ENCODE results near the gene VPS72. TPM values are rescaled to one million over a fixed set of nuclear protein-coding genes. Genes with fewer than 3 reads are reported as not detected.

VPS72 gene
- total RNA-seq, 1 experiment from 2014 or later, result 105 TPM

DNA sequence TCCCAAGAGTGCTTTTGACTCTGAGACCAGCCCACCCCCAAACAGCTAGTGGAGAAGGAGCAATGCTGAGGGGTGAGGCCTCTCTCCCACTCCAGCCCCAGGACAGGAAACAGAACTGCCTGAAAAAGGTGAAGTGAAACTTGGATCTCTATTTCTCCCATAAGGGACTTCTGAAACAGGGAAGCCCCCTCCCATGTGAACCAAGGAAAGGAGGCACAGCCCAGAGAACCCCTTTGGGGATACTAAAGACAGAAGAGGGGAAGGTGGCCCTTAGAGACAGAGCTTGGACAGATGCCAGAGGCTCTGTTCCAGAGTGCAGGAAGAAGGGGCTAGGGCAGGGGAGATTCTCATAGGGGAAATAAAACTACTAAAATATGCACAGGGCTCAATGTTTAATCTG, 30.6 kb downstream of the VPS72 start:
- H3K27me3 ChIP-seq, result no peaks in the 10 kb centered on the region

DNA sequence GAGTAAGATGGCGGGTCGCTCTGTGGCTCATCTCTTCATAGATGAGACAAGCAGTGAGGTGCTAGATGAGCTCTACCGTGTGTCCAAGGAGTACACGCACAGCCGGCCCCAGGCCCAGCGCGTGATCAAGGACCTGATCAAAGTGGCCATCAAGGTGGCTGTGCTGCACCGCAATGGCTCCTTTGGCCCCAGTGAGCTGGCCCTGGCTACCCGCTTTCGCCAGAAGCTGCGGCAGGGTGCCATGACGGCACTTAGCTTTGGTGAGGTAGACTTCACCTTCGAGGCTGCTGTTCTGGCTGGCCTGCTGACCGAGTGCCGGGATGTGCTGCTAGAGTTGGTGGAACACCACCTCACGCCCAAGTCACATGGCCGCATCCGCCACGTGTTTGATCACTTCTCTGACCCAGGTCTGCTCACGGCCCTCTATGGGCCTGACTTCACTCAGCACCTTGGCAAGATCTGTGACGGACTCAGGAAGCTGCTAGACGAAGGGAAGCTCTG, 31.2 kb downstream of the VPS72 start:
- DNase-seq, result no peak
- Histone ChIP-seq H3K36me3 (peaks cover 39% of the 10 kb centered on the region), H3K4me3 (no peak overlapping the region), H3K9me3 (no peaks in the 10 kb centered on the region), H3K27me3 (no peaks in the 10 kb centered on the region)

More for the DNA sequence above, 30.6 kb downstream of the VPS72 start:
- H3K9me3 ChIP-seq, result no peaks in the 10 kb centered on the region
- no peak for DNase-seq
- H3K36me3 ChIP-seq, result peaks cover 40% of the 10 kb centered on the region
- H3K4me3 ChIP-seq, result no peak overlapping the region

DNA sequence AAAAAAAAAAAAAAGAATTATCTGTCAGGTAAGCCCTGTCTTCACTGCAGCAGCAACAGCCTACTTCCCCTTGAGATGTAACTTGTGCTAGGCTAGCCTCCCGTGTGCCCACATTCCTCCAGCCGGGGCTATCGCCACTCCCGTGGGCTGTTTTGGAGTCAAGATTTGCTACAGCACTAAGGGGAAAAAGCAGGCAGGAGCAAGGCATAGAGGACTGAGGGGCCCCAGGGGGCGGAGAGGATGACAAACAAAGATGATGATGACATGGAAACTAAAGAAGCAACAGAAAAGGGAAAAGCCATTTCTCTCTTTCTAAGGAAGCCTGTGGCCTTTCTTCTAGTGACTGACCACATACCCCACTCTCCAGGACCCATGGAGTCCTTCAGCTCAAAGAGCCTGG, 31.7 kb downstream of the VPS72 start:
- Histone ChIP-seq H3K36me3 (peaks cover 36% of the 10 kb centered on the region), H3K4me3 (no peak overlapping the region), H3K27me3 (no peaks in the 10 kb centered on the region), H3K9me3 (no peaks in the 10 kb centered on the region)
- DNase-seq, result no peak

DNA sequence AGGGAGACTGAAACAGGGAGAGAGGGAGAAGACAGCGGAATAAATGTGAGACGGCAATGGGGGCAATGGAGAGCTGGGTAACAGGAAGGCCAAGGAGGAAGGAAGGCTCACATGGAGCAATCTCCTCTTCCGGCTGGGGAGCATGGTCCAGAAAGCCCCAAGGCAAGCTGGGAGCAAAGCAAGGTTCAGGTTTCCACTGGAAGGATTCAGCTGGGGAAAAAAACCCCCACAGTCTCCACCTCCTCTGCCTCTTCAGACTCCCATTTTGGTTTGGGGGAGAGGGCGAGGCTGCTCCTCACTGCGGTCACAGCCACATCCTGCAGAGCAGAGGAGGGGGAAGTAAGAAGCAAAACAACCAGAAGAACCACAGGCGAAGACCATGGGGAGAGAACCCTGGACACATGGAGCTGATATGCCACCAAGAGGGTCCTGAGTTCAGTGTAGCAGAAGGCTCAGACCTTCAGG, 32.9 kb downstream of the VPS72 start:
- Histone ChIP-seq H3K4me3 (no peak overlapping the region), H3K36me3 (peaks cover 35% of the 10 kb centered on the region), H3K9me3 (no peaks in the 10 kb centered on the region), H3K27me3 (no peaks in the 10 kb centered on the region)
- DNase-seq, result no peak

DNA sequence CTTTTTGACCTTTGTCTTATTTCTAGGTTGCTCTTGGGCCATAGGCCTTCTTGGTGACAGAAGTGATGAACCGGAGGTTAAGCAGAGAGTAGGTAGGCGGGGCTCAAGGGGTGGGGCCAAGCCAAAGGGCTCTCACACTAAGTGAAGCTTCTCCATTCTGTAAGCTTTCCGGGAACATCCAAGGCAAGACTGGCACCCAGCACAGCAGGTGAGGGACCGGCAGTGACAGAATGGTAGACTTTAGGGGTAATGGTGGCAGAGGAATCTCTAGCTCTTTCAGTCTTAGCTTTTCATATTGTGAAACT, 33.5 kb downstream of the VPS72 start, which contains the start of gene TNFAIP8L2:
TSS of gene TNFAIP8L2 (plus strand) at position 135 of the 305 bp plus-strand sequence. CDS start 2,049 bp downstream, outside the sequence.
- Histone ChIP-seq H3K27me3 (no peaks in the 10 kb centered on the region), H3K36me3 (peaks cover 29% of the 10 kb centered on the region), H3K9me3 (no peaks in the 10 kb centered on the region), H3K4me3 (no peak within 1 kb of the TSS)
- no peak for DNase-seq

DNA sequence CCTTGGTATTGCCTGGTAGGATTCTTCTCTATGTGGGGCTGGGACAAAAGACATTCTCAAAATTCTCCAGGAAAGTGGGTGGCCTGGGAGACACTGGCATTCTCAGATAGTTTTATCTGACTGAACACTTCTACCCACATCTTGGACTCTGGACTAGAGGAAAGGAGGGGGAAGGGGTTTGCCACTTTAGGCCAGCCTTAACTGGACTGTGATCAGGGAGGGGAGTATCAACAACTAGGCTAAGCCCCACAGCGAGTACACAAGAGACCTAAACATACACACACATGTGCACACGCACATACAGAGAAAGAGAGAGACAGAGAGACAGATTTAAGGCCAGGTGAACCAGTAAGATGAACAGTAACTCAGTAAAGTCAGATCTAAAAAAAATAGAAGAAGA, 42.3 kb downstream of the VPS72 start:
- Histone ChIP-seq H3K27me3 (no peaks in the 10 kb centered on the region), H3K9me3 (no peaks in the 10 kb centered on the region), H3K4me3 (no peak overlapping the region), H3K36me3 (no peaks in the 10 kb centered on the region)
- DNase-seq, result no peak

DNA sequence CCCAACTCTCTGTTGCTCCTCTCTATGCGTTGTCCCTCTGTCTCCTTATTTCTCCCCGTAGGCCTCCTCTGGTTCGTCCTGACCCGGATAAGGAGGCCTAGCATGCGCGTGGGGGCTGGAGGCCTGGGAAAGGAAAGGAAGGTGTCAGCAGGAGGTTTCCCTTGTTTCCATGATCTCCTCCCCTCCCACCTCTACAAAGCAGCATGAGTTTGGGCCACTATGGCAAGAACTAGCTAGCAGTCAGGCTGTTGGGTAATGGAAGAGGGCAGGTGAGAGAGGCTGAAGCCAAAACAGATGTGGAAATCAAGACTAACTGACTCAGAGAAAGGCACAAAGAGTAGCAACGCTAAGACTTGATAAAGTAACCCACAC, 42.9 kb downstream of the VPS72 start:
- Histone ChIP-seq H3K36me3 (no peaks in the 10 kb centered on the region), H3K27me3 (no peaks in the 10 kb centered on the region), H3K9me3 (no peaks in the 10 kb centered on the region), H3K4me3 (peak overlapping the region; percentile 53)
- no peak for DNase-seq

DNA sequence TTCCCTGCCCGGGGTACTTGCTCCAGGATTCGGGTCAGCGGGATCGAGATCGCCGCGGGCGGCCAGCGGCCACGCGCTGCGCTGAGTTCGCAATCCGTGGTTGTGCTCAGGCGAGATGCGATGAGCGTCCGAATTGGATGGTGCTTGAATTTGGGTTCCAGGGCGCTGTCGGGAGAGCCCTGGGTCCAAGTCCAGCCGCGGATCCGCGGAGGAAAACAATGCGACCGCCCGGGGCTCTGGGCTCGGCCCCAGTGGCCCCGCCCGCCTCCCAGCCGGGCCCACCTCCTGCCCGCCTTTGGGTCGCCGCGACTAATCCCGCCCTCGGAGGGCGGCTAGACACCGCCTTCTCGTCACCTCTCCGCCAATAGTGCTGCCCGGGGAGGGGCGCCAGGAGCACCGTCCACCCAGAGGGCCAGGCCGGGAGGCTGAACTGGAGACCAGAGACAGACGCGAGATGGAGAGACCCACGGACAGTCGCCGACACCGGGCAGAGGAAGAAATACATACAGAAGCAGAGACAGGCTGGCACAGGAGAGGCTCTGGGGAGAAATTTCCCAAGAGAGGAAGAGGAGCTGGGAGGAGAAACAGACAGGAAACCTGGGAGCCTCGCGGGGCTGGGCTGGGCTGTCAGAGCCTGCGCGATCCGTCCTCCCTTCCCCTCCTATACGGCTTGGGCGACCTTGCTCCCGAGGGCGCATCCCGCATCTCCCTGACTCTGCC, 43.4 kb downstream of the VPS72 start, which contains the start of gene SEMA6C:
TSS of gene SEMA6C (minus strand) at position 220 of the 720 bp plus-strand sequence. CDS start 4,010 bp downstream, outside the sequence.
- peak; percentile 97 for DNase-seq
- H3K4me3 ChIP-seq, result peak within 1 kb of the TSS; percentile 53

DNA sequence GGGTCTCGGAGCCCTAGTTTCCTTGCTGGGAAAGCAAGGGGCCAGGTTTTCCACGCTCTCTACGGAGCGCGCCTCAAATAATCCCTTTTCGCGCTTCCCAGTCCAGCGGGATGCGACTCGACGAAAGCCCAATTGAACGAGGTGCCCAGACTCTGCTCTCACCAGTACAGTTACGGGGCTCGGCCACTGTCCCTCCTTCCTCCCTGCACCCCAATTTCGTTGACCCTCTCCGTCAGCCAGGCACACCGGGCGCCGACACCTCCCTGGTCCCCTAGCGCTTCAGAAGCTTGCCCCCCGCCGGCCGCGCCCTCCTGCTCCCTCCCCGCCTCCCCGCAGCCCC, 44.0 kb downstream of the VPS72 start:
- Histone ChIP-seq H3K36me3 (no peaks in the 10 kb centered on the region), H3K9me3 (no peaks in the 10 kb centered on the region), H3K4me3 (peak overlapping the region; percentile 53), H3K27me3 (no peaks in the 10 kb centered on the region)
- DNase-seq, result no peak

More for the DNA sequence above, 43.4 kb downstream of the VPS72 start, which contains the start of gene SEMA6C:
- Histone ChIP-seq H3K36me3 (no peaks in the 10 kb centered on the region), H3K9me3 (no peaks in the 10 kb centered on the region), H3K27me3 (no peaks in the 10 kb centered on the region)

DNA sequence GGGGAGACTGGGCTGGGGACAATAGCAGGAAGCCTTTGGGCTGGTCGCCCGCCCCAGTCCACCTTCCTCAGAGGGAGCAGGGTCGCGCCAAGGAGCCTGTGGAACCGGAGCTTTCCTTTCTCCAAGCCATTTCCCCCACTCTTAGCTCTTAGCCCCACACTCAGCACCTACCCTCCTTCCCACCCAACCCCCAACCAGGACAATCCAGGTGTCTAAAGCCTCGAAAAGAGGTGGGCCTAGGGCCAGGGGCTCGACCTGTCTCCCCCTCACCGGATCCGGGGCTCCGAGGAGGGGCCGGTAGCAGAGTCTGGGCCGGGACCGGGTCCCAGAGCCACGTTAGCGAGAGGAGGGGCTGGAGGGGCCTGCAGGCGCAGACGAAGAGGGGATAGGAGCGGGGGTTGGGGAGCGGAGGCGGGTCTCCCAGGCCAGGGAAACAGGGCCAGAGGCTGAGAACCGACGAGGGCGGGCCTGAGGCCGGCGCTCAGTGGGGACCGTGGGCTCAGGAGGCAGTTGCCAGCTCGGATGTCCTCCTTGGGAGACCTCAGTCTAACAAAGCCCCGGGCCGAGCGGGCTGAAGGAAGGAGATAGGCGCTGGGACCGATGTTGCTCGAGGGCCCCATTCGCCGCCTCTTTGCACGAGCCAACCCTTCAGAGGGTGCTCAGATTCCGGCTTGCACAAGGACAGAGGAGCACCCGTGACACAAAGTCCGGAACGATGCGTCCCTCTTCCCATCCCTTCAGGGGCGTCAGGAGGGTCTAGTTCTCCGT, 44.5 kb downstream of the VPS72 start:
- DNase-seq, result no peak
- Histone ChIP-seq H3K36me3 (no peaks in the 10 kb centered on the region), H3K4me3 (no peak overlapping the region), H3K27me3 (no peaks in the 10 kb centered on the region), H3K9me3 (no peaks in the 10 kb centered on the region)

DNA sequence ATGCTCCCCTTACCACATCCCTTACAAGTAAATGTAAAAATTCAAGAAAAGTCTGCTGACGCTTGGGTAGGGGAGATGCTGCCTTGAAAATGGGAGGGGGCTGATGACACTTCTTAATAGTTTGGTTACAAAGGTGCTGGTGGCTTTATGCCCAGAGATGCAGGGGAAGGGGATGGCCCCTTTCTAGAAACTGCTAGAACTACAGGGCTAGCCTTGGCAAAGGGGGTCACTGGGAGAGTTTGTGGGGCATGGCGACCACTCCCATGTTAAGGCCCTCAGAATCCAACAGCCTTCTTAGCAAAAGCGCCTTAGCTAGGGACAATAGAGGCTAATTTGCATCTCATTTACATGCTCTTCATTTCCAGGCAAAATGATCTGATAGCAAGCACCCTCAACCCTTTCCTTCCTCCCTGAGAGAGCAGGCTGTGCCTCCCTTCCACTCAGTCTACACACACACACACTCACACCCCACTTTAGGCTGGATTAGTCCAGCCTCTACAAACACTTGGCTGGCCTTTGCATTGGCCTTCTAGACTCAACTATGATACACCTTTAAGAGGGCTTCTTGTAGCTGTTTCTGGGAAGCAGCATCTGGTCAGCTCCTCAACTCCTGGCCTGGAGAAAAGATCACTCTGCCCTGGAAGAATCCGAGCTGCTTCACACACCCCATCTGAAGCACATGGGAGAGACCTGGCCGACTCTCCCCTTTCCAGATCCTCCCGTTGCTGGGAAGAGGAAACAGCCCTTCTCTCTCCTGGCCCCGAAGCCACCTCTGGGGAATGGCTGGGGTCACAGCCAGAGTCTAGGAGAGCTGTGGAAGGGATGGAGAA, 45.3 kb downstream of the VPS72 start:
- Histone ChIP-seq H3K36me3 (no peaks in the 10 kb centered on the region), H3K4me3 (no peak overlapping the region), H3K9me3 (no peaks in the 10 kb centered on the region), H3K27me3 (no peaks in the 10 kb centered on the region)
- no peak for DNase-seq

DNA sequence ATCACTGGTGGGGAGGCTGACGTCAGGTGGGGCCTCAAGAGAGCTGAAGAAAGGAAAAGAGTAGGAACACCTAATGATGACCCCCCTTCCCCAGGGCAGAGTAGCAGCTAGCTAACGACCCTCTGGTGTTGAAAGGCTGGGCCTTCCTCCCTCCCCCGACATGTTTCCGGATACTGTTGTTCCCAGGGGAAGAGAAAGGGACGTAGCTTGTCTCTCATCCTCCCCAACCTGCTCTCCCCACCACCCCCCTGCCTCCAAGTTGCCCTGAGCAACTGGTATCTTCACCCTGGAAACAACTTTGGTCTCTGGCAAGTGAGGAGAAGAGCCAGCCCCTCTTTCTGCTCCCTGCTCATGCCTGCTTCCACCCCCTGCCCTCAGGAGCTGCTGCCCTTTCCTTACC, 46.0 kb downstream of the VPS72 start:
- Histone ChIP-seq H3K36me3 (no peaks in the 10 kb centered on the region), H3K9me3 (no peaks in the 10 kb centered on the region), H3K4me3 (no peak overlapping the region), H3K27me3 (no peaks in the 10 kb centered on the region)
- no peak for DNase-seq

DNA sequence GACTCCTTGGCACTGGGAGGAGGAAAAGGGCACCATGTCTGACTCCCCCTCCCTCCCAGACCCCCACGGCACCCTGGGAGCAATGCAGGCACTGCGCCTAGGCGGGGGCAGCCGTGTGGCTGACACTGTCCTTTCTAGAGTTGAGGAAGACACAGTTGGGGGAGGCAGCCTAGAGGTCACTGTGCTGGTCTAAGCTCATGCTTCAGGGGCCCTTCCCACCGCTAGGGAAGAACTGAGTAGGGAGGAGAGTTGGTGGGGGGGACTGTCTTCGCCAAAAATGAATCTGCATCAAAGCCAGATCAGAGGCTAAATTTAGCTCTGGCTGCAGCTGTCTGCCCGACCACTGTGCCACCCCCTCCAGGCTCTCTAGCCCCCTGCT, 47.0 kb downstream of the VPS72 start:
- H3K9me3 ChIP-seq, result no peaks in the 10 kb centered on the region
- H3K4me3 ChIP-seq, result no peak overlapping the region
- no peaks in the 10 kb centered on the region for H3K36me3 ChIP-seq
- H3K27me3 ChIP-seq, result no peaks in the 10 kb centered on the region
- no peak for DNase-seq

DNA sequence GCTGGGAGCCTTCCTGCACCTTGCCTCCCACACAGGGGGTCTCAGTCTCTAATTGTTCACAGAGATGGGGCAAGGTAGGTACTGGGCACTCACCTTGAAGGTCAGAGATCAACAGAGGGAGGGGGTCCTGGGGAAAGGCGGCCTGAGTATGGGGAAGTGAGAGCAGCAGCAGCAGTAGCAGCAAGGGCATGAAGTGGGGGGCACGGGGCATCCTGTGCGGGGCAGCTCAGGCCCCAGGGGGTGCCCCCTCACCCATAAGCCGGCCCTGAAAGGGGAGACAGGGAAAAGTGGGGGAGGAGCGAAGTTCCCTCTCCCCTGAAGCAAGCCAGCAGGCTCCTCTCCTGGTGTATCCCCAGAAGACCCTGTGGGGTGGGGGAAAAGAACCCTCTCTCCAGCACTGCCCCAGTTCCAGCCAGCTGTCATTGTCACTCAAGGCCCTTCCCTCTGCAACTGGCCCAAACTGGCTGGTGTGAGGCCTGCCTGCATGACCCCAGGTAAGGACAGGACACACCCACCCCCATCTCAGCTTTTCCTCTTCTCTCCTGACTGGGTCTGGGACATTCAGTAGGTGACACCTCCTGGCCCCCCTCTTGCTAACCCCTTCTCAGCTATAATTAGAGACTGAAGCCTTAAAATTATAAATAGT, 47.5 kb downstream of the VPS72 start:
- DNase-seq, result no peak
- H3K27me3 ChIP-seq, result no peaks in the 10 kb centered on the region
- H3K36me3 ChIP-seq, result no peaks in the 10 kb centered on the region
- no peak overlapping the region for H3K4me3 ChIP-seq
- no peaks in the 10 kb centered on the region for H3K9me3 ChIP-seq

DNA sequence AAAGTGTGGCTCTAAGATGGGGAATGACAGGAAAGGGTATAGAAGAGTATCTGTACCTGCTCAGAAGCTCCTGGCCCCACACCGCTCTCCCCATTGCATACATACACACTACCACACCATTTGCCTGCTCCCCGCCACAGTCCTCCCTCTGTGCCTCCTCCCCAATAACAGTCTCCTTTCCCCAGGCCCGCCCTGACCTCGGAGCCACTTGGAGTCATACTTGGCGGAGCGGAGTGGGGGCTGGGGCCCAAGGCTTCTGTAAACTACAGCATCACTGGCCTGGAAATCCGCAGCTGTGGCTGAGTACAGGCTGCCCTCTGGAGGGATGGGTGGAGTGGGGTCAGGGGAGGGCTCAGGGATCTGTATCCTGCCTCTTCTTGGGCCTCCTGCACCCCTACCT, 52.2 kb downstream of the VPS72 start:
- DNase-seq, result no peak
- Histone ChIP-seq H3K27me3 (no peaks in the 10 kb centered on the region), H3K4me3 (no peak overlapping the region), H3K36me3 (no peaks in the 10 kb centered on the region), H3K9me3 (no peaks in the 10 kb centered on the region)
